ENCODE data around the gene TBCCD1. TPM values are rescaled to one million over a fixed set of nuclear protein-coding genes. Genes with fewer than 3 reads are reported as not detected.

Gene TBCCD1
- total RNA-seq, 1 donor = 15.6 TPM

- no peak for DNase-seq (ENCODE audit: insufficient read length, low spot score, missing footprints)
- Histone ChIP-seq H3K79me2 (ENCODE audit: insufficient read depth, low read length) (no peaks in the 10 kb centered on the region), H3K4me3 (ENCODE audit: insufficient read depth, low read length) (no peak overlapping the region), H2AFZ (ENCODE audit: low read length) (no peak overlapping the region), H3K9me3 (ENCODE audit: low read depth, low read length) (no peaks in the 10 kb centered on the region), H3K27me3 (ENCODE audit: insufficient read depth, low read length) (peaks cover 14% of the 10 kb centered on the region), H3K27ac (ENCODE audit: low read depth, low read length) (no peak overlapping the region), H3K36me3 (ENCODE audit: insufficient read depth, low read length) (no peaks in the 10 kb centered on the region), H3K4me1 (ENCODE audit: insufficient read depth, low read length) (no peaks in the 10 kb centered on the region), H3K4me2 (ENCODE audit: insufficient read depth, low read length) (no peak overlapping the region), H4K20me1 (ENCODE audit: insufficient read depth, low read length) (no peaks in the 10 kb centered on the region)
- no peak for TF ChIP-seq CTCF (IDR thresholded peaks at IDR 0.05; ENCODE audit: extremely low read depth, low read depth, low read length)
Measured at GRCh38 chr3:186526256-186526606, 40.9 kb downstream of the TBCCD1 start.

DNA sequence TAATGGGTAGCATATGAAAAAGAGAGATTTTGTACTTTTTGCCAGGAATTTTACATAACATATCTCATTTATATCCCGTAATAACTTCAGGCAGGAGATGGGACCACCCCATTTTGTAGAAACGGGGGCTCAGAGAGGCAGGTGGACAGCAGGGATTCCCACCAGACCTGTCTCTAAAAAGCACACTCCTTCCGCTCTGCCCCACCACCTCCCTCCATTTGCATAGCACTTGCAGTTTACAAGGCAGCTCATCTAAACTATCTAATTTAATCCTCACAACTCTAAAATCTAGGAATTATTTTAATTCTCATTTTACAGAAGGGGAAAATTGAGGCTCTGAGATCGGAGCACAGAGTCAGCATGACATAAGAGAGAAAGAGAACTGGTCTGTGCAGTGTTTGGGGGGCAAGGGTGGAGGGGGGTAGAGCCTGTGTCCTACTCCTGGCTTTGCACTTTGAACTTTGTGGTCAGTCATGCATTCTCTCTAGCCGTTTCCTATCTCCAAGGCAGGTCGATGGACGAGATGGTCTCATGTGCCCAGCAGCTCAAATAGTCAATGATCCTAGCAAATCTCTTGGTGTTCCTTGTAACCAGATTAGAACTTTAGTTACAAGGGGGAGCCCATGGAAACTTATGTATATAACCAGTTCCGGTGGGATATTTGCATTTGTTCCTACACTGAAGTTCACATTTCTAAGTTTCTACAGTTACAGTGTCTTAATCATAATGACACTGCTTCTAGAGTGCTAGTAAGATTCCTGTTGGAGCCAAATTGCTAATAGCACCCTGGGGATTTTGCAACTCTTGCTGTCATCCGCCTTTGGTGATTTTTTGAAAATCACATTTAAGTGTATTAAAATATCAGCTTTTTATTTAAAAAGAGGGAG is 41.5 kb downstream of the TBCCD1 start:
- TF ChIP-seq CTCF (IDR thresholded peaks at IDR 0.05; ENCODE audit: extremely low read depth, low read depth, low read length) = no peak
- no peak overlapping the region for H3K4me2 ChIP-seq (ENCODE audit: insufficient read depth, low read length)
- no peaks in the 10 kb centered on the region for H3K36me3 ChIP-seq (ENCODE audit: insufficient read depth, low read length)
- H3K27ac ChIP-seq (ENCODE audit: low read depth, low read length) = no peak overlapping the region
- H3K27me3 ChIP-seq (ENCODE audit: insufficient read depth, low read length) = peaks cover 14% of the 10 kb centered on the region
- H3K4me1 ChIP-seq (ENCODE audit: insufficient read depth, low read length) = no peaks in the 10 kb centered on the region
- H2AFZ ChIP-seq (ENCODE audit: low read length) = no peak overlapping the region
- H4K20me1 ChIP-seq (ENCODE audit: insufficient read depth, low read length) = no peaks in the 10 kb centered on the region
- no peak for DNase-seq (ENCODE audit: insufficient read length, low spot score, missing footprints)
- H3K4me3 ChIP-seq (ENCODE audit: insufficient read depth, low read length) = no peak overlapping the region
- no peaks in the 10 kb centered on the region for H3K9me3 ChIP-seq (ENCODE audit: low read depth, low read length)
- H3K79me2 ChIP-seq (ENCODE audit: insufficient read depth, low read length) = no peaks in the 10 kb centered on the region

DNA sequence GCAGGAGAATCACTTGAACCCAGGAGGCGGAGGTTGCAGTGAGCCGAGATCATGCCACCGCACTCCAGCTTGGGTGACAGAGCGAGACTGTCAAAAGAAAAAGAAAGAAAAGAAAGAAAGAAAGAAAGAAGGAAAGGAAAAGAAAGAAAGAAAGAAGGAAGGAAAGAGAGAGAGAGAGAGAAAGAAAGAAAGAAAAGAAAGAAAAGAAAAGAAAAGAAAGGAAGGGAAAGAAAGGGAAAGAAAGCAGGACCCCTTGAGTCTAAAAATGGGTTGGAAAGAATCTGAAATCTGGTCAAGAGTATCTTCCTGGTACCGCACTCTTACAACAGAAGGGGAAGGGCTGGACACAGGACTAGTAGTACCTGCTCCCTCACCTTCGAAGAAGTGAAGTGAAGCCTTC is 42.5 kb downstream of the TBCCD1 start:
- DNase-seq (ENCODE audit: insufficient read length, low spot score, missing footprints) = no peak
- no peaks in the 10 kb centered on the region for H3K79me2 ChIP-seq (ENCODE audit: insufficient read depth, low read length)
- H3K4me2 ChIP-seq (ENCODE audit: insufficient read depth, low read length) = no peak overlapping the region
- no peak overlapping the region for H2AFZ ChIP-seq (ENCODE audit: low read length)
- H3K9me3 ChIP-seq (ENCODE audit: low read depth, low read length) = no peaks in the 10 kb centered on the region
- peaks cover 14% of the 10 kb centered on the region for H3K27me3 ChIP-seq (ENCODE audit: insufficient read depth, low read length)
- H4K20me1 ChIP-seq (ENCODE audit: insufficient read depth, low read length) = no peaks in the 10 kb centered on the region
- H3K36me3 ChIP-seq (ENCODE audit: insufficient read depth, low read length) = no peaks in the 10 kb centered on the region
- no peak overlapping the region for H3K27ac ChIP-seq (ENCODE audit: low read depth, low read length)
- TF ChIP-seq CTCF (IDR thresholded peaks at IDR 0.05; ENCODE audit: extremely low read depth, low read depth, low read length) = no peak
- H3K4me1 ChIP-seq (ENCODE audit: insufficient read depth, low read length) = no peaks in the 10 kb centered on the region
- no peak overlapping the region for H3K4me3 ChIP-seq (ENCODE audit: insufficient read depth, low read length)

- Histone ChIP-seq H3K4me2 (ENCODE audit: insufficient read depth, low read length) (no peak overlapping the region), H3K27me3 (ENCODE audit: insufficient read depth, low read length) (peaks cover 20% of the 10 kb centered on the region), H4K20me1 (ENCODE audit: insufficient read depth, low read length) (no peaks in the 10 kb centered on the region), H3K36me3 (ENCODE audit: insufficient read depth, low read length) (no peaks in the 10 kb centered on the region), H3K4me1 (ENCODE audit: insufficient read depth, low read length) (no peaks in the 10 kb centered on the region), H3K9me3 (ENCODE audit: low read depth, low read length) (no peaks in the 10 kb centered on the region), H3K4me3 (ENCODE audit: insufficient read depth, low read length) (no peak overlapping the region), H3K79me2 (ENCODE audit: insufficient read depth, low read length) (no peaks in the 10 kb centered on the region), H3K27ac (ENCODE audit: low read depth, low read length) (no peak overlapping the region), H2AFZ (ENCODE audit: low read length) (no peak overlapping the region)
- TF ChIP-seq CTCF (IDR thresholded peaks at IDR 0.05; ENCODE audit: extremely low read depth, low read depth, low read length) = no peak
- DNase-seq (ENCODE audit: insufficient read length, low spot score, missing footprints) = no peak
Measured at GRCh38 chr3:186523434-186523833, 43.7 kb downstream of the TBCCD1 start.
